ENCODE results near the gene DBNDD1.

DNA sequence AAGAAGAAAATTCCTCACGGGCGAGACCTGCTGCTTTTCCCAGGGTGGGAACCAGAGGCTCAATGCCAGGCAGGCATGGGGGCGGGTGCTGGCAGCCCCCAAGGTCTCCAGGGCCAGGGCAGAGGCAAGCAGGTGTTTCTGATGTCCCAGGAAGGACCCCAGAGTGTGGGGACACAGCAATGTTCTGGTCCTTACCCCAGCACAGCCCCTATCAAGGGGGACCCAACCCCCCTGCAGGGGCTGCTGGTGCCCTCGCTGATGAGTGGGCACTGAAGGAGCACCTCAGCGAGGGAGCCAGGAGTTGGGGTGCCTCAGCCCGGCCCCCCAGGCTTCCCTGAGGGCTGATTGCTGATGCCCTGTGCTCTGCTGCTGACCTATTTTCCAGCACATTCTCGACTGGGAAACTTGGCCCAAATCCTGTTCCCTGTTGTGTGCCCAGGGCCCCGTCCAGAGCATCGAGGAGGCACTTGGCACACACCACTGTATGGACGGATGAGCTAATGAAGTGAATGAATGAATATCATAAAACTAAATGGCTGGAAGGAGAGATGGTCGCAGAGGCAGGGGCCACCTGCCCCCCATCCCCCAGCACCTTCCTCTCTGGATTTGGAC lies 2.8 kb downstream of the DBNDD1 start:
- no peak for TF ChIP-seq TAF1 (IDR thresholded peaks at IDR 0.05; ENCODE audit: borderline replicate concordance, low read depth, low read length)
- TF ChIP-seq POLR2A (IDR thresholded peaks at IDR 0.05; ENCODE audit: low read depth, low read length), result no peak
- TF ChIP-seq POLR2AphosphoS5 (IDR thresholded peaks at IDR 0.05; ENCODE audit: low read depth, low read length), result no peak
